Panc1 (cell line): ENCODE measurements around the gene ZNF653. TPM values are rescaled to one million over a fixed set of nuclear protein-coding genes. Genes with fewer than 3 reads are reported as not detected.

ENCODE experiments used
- ATAC-seq: fragments of 200-7000 bp; cut with Tn5 transposase; 2 replicates; pipeline ENCODE4 v1.9.1; 2020; ENCODE audit warnings: mild to moderate bottlenecking, moderate library complexity
- BruUV-seq: library from RNA; stranded (reverse); fragments of 400-500 nt; replicated peaks from 2 replicates; lab custom pipeline; 2021; lab: Mats Ljungman, UMichigan
- CTCF ChIA-PET: fragments of 300-600 bp; sonication (Branson Sonifier 250); formaldehyde crosslinking; loops from one replicate; lab custom pipeline; 2022; ENCODE audit warnings: antibody characterized with exemption; lab: Charles Lee
- POLR2A ChIA-PET: fragments of 300-600 bp; sonication (Branson Sonifier 250); formaldehyde crosslinking; loops from one replicate; lab custom pipeline; 2022; ENCODE audit warnings: antibody characterized with exemption; lab: Charles Lee
- DNase-seq: peaks from one replicate; pipeline ENCODE4 v3.0.0-alpha.2; 2010; ENCODE audit warnings: low read depth, low spot score
- H3K27ac ChIP-seq: 2 replicates; pipeline ENCODE4 v1.5.1; 2011; ENCODE audit warnings: mild to moderate bottlenecking, low read length, inconsistent platforms
- H3K27me3 ChIP-seq: fragments of 200-500 bp; sonication (Bioruptor generic); 2 replicates; pipeline ENCODE4 v1.6.0; 2014; ENCODE audit warnings: low read length, inconsistent platforms; ENCODE audit not compliant: control insufficient read depth, insufficient read depth
- H3K36me3 ChIP-seq: fragments of 200-500 bp; sonication (Bioruptor generic); 2 replicates; pipeline ENCODE4 v1.5.1; 2014; ENCODE audit warnings: inconsistent platforms, mild to moderate bottlenecking, low read length, moderate library complexity; ENCODE audit not compliant: control insufficient read depth, insufficient read depth
- H3K4me1 ChIP-seq: 2 replicates; pipeline ENCODE4 v1.5.1; 2011; ENCODE audit warnings: inconsistent platforms, mild to moderate bottlenecking, low read length, moderate library complexity; ENCODE audit not compliant: control insufficient read depth, insufficient read depth
- H3K4me3 ChIP-seq, 2 experiments: 2 replicates each; pipeline ENCODE4 v1.5.1; 2011 to 2012; ENCODE audit warnings: low read depth in 2 of 2, low read length in 2 of 2, mild to moderate bottlenecking in 2 of 2, inconsistent platforms in 1 of 2, moderate library complexity in 1 of 2
- H3K9me3 ChIP-seq: fragments of 200-500 bp; sonication (Bioruptor generic); 2 replicates; pipeline ENCODE4 v1.5.1; 2014; ENCODE audit warnings: low read depth, mild to moderate bottlenecking, inconsistent platforms, low read length, moderate library complexity; ENCODE audit not compliant: control insufficient read depth, insufficient read depth
- POLR2AphosphoS5 ChIP-seq: IDR thresholded peaks from 2 replicates; pipeline ENCODE4 v1.6.1; 2012; ENCODE audit warnings: mild to moderate bottlenecking, low read depth, low read length, moderate library complexity
- SIN3A ChIP-seq: IDR thresholded peaks from 2 replicates; pipeline ENCODE4 v1.6.1; 2012; ENCODE audit warnings: low read depth, mild to moderate bottlenecking, low read length, moderate library complexity, borderline replicate concordance; ENCODE audit not compliant: insufficient read depth
- TCF7L2 ChIP-seq: IDR thresholded peaks from 2 replicates; pipeline ENCODE4 v1.6.1; 2011; ENCODE audit warnings: mild to moderate bottlenecking, low read depth, low read length, inconsistent platforms
- in situ Hi-C: cut with HindIII; loops from 2 replicates; pipeline ENCODE4 v1.10.0; 2016; ENCODE audit warnings: low sequenced_read_pairs, low pct_unique_long_range_greater_than_20kb
- intact Hi-C: fragments of 100-400 bp; cut with micrococcal nuclease; formaldehyde crosslinking; loops from one replicate; pipeline ENCODE4 v1.10.0; 2022; ENCODE audit not compliant: unreplicated experiment
- total RNA-seq: library from RNA; stranded (reverse); gene quantifications from one replicate; pipeline ENCODE4 v1.2.1, GENCODE V29; 2021; ENCODE audit not compliant: unreplicated experiment
- TF ChIP-seq, protein P1 (sequence below), 2 experiments: IDR thresholded peaks; 2 replicates each; pipeline ENCODE4 v1.6.1; 2011 to 2012; ENCODE audit warnings: low read depth in 2 of 2, control low read depth in 1 of 2, low read length in 1 of 2, mild to moderate bottlenecking in 1 of 2, moderate library complexity in 1 of 2; ENCODE audit not compliant: insufficient read depth in 1 of 2
- TF ChIP-seq, protein P2 (sequence below): fragments of 450-650 bp; IDR thresholded peaks from 2 replicates; pipeline ENCODE4 v1.5.1; 2017; ENCODE audit warnings: mild to moderate bottlenecking

The ZNF653 gene
- total RNA-seq, 1 experiment from 2014 or later = 10.4 TPM

DNA sequence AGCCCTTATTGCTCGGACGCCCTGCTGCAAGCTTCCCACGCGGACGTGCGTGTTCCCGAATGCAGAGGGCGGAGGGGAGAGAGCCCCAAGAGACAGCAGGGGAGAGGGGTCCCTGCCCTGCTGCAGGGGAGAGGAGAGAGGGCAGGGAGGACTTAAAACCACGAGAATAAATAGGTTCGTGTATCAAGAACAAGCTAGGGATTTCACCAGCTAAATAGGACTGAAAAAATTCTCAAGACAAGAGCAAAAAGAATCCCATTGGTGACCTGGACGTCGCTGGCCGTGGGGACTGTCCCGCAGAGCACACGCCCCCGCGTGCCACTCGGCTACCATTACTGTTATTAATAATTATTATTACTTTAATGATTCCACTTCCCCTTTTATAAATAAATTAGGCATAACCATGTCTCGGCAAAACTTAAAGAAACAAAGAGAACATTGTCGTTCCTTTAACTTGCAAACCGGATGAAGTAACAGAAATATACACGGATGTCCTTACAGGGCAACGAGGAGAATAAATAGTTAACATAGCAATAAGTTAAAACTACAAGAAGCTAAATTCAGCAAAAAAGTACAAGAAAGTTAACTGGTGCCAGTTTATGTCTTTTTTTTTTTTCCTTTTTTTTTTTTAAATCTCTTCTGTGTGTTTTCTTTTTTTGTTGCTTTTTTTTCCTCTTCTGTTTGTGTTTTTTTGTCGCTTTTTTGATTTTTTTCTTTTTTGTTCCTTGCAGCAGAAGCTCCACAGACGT is 53.6 kb downstream of the ZNF653 start:
- Histone ChIP-seq H3K4me3 (no peak overlapping the region), H3K27me3 (no peaks in the 10 kb centered on the region), H3K27ac (no peak overlapping the region), H3K9me3 (no peaks in the 10 kb centered on the region), H3K36me3 (no peaks in the 10 kb centered on the region; the same call in 1 of the 2 replicates), H3K4me1 (no peaks in the 10 kb centered on the region)
- ATAC-seq (no peak), DNase-seq (no peak)
- POLR2A ChIA-PET = no interaction called here
- intact Hi-C loops = no loop called here
- TF ChIP-seq, protein P1, sequence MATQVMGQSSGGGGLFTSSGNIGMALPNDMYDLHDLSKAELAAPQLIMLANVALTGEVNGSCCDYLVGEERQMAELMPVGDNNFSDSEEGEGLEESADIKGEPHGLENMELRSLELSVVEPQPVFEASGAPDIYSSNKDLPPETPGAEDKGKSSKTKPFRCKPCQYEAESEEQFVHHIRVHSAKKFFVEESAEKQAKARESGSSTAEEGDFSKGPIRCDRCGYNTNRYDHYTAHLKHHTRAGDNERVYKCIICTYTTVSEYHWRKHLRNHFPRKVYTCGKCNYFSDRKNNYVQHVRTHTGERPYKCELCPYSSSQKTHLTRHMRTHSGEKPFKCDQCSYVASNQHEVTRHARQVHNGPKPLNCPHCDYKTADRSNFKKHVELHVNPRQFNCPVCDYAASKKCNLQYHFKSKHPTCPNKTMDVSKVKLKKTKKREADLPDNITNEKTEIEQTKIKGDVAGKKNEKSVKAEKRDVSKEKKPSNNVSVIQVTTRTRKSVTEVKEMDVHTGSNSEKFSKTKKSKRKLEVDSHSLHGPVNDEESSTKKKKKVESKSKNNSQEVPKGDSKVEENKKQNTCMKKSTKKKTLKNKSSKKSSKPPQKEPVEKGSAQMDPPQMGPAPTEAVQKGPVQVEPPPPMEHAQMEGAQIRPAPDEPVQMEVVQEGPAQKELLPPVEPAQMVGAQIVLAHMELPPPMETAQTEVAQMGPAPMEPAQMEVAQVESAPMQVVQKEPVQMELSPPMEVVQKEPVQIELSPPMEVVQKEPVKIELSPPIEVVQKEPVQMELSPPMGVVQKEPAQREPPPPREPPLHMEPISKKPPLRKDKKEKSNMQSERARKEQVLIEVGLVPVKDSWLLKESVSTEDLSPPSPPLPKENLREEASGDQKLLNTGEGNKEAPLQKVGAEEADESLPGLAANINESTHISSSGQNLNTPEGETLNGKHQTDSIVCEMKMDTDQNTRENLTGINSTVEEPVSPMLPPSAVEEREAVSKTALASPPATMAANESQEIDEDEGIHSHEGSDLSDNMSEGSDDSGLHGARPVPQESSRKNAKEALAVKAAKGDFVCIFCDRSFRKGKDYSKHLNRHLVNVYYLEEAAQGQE (IDR thresholded peaks at IDR 0.05; ENCODE audit: insufficient read depth in 1 of 2, low read depth in 2 of 2, low read length in 1 of 2) = no peak
- TF ChIP-seq TCF7L2 (no peak), SIN3A (no peak), POLR2AphosphoS5 (no peak)
- TF ChIP-seq, protein P2, sequence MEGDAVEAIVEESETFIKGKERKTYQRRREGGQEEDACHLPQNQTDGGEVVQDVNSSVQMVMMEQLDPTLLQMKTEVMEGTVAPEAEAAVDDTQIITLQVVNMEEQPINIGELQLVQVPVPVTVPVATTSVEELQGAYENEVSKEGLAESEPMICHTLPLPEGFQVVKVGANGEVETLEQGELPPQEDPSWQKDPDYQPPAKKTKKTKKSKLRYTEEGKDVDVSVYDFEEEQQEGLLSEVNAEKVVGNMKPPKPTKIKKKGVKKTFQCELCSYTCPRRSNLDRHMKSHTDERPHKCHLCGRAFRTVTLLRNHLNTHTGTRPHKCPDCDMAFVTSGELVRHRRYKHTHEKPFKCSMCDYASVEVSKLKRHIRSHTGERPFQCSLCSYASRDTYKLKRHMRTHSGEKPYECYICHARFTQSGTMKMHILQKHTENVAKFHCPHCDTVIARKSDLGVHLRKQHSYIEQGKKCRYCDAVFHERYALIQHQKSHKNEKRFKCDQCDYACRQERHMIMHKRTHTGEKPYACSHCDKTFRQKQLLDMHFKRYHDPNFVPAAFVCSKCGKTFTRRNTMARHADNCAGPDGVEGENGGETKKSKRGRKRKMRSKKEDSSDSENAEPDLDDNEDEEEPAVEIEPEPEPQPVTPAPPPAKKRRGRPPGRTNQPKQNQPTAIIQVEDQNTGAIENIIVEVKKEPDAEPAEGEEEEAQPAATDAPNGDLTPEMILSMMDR = no peak
- no TSS peak for BruUV-seq
- CTCF ChIA-PET = interaction anchor here (1.0 kb wide), 1 partner anchor 17 kb away, joined by 3 read pairs; the partner anchor contains the start of genes ODAD3 and PRKCSH
- in situ Hi-C loops = no loop called here

DNA sequence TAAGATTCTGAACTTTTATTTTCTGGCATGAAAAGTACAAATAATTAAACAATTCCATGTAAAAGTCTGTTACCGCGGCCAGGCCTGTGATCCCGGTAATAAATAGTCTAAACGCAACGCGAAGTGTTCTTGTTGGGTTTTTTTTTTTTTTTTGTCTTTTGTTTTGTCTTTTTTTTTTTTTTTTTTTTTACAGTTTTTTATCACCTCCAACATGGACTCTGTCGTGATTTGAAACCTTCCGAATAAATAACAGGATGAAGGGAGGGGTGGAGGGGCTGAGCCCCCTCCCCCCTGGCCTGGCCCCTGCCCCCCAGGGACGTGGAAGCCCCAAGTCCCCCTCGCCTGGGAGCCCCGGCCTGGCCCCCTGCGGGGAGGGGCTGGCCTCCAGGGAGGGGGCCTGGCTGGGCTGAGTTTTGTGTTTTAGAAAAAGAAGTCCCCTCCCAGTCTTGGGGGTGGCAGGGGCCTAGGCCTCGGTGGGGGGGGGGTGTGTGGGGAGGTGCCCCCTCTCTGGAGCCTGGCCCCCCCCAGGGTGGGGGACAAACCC is 54.2 kb downstream of the ZNF653 start:
- H3K36me3 ChIP-seq = no peaks in the 10 kb centered on the region; the same call in 1 of the 2 replicates
- intact Hi-C loops (no loop called here), in situ Hi-C loops (no loop called here)
- no peaks in the 10 kb centered on the region for H3K27me3 ChIP-seq
- TF ChIP-seq, protein P1 (IDR thresholded peaks at IDR 0.05; ENCODE audit: insufficient read depth in 1 of 2, low read depth in 2 of 2, low read length in 1 of 2) = no peak
- TF ChIP-seq, protein P2 = no peak
- TF ChIP-seq POLR2AphosphoS5 (no peak), TCF7L2 (no peak), SIN3A (no peak)
- no TSS peak for BruUV-seq
- no peak overlapping the region for H3K4me3 ChIP-seq
- no peaks in the 10 kb centered on the region for H3K9me3 ChIP-seq
- no peaks in the 10 kb centered on the region for H3K4me1 ChIP-seq
- no peak overlapping the region for H3K27ac ChIP-seq
- no peak for ATAC-seq
- ChIA-PET CTCF (interaction anchor here (0.6 to 1.1 kb wide), 2 partner anchors 70 to 105 kb away, joined by 3 to 4 read pairs; partner anchors contain the start of gene CCDC159), POLR2A (no interaction called here)
- DNase-seq = no peak
